Measurements from ENCODE around the gene MED7. TPM values are rescaled to one million over a fixed set of nuclear protein-coding genes. Genes with fewer than 3 reads are reported as not detected.

Gene MED7
- total and polyA plus RNA-seq, 9 of the 15 experiments (the other 6 are each of a cell fraction or from before 2014, with no cell fraction given) = 4.5 to 38.7 (median 12.2) TPM

DNA sequence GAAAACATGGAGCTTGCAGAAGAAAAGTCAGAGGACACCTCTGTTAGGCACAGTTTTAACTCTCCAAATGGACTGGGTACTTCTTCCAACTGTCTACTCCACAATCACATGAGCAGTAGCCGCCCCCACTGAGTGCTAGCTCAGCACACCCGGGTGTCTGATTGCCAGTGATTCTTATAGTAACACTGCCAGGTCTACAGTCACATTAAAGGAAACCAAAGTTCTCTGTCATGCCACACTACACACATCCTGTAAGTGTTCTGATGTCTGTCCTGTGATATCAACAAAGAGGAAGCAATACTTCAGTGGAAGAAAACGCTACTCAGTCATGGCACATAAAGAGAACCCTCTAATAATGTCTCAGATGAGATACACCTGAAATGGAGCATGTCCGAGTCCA, 33.7 kb downstream of the MED7 start, which contains the start of gene HAVCR2 (continued):
- no peak for TF ChIP-seq ZNF239 (CRISPR knock-in tag; IDR thresholded peaks at IDR 0.05)

DNA sequence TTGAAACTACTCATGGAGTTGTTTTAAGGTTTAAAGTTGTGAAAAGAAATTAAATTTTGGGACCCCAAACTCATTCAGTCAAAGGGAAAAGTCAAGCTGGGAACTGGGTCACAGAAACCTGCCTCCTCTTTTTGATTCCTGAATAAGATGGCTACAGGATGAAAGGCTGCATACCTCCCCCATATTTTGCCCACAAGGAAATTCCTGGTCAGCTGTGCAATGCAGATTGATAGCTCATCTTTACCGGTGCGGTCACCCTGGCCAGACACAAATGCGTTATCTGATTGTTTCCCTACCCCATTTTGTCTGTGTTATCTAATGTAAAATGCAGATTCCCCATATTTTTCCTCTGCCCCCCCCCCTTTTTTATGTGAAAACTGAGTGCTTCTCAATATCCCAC, 35.2 kb downstream of the MED7 start:
- no peak overlapping the region for H3K27ac ChIP-seq (ENCODE audit: extremely low read depth, low read depth, low read length)
- ATAC-seq (no peak), DNase-seq (ENCODE audit: extremely low read depth in 1 of 4, low spot score in 3 of 4) (no peak), FAIRE-seq (no peak)
- no TSS peak for BruUV-seq (replicated peaks)
- CTCF ChIA-PET (ENCODE audit: low intra/inter-chr PET ratio) = no interaction called here
- H3K4me1 ChIP-seq (replicated peaks in 1 of 2; ENCODE audit: control insufficient read depth in 2 of 2, insufficient read depth in 2 of 2, low read length in 2 of 2) = no peaks in the 10 kb centered on the region
- H3K9me1 ChIP-seq (ENCODE audit: control insufficient read depth, insufficient read depth, low read length) = no peaks in the 10 kb centered on the region
- peaks cover 6 to 11% of the 10 kb centered on the region in 2 experiments; a peak in 2 of 5 replicates for H3K27me3 ChIP-seq (ENCODE audit: control insufficient read depth in 2 of 2, insufficient read depth in 2 of 2, low read length in 2 of 2)
- TF ChIP-seq CREM (IDR thresholded peaks at IDR 0.05; ENCODE audit: low read depth) (no peak), TGIF2 (CRISPR knock-in tag; IDR thresholded peaks at IDR 0.05) (no peak), HSF4 (CRISPR knock-in tag; IDR thresholded peaks at IDR 0.05; ENCODE audit: borderline replicate concordance) (no peak), RBFOX2 (IDR thresholded peaks at IDR 0.05; ENCODE audit: low read depth, low read length) (no peak), BCL6 (CRISPR knock-in tag; IDR thresholded peaks at IDR 0.05) (no peak), CBFA2T3 (IDR thresholded peaks at IDR 0.05) (no peak), ZNF695 (CRISPR knock-in tag; IDR thresholded peaks at IDR 0.05) (no peak), RBBP5 (IDR thresholded peaks at IDR 0.05; ENCODE audit: borderline replicate concordance, insufficient read depth, low read length, poor library complexity, severe bottlenecking) (no peak), ZNF354B (CRISPR knock-in tag; IDR thresholded peaks at IDR 0.05) (no peak), KDM2B (CRISPR knock-in tag; IDR thresholded peaks at IDR 0.05) (no peak), MECOM (CRISPR knock-in tag; IDR thresholded peaks at IDR 0.05) (no peak), HNRNPUL1 (IDR thresholded peaks at IDR 0.05; ENCODE audit: low read length) (no peak), KHSRP (IDR thresholded peaks at IDR 0.05) (no peak)
- TF ChIP-seq, protein P1, sequence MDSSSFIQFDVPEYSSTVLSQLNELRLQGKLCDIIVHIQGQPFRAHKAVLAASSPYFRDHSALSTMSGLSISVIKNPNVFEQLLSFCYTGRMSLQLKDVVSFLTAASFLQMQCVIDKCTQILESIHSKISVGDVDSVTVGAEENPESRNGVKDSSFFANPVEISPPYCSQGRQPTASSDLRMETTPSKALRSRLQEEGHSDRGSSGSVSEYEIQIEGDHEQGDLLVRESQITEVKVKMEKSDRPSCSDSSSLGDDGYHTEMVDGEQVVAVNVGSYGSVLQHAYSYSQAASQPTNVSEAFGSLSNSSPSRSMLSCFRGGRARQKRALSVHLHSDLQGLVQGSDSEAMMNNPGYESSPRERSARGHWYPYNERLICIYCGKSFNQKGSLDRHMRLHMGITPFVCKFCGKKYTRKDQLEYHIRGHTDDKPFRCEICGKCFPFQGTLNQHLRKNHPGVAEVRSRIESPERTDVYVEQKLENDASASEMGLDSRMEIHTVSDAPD (CRISPR knock-in tag; IDR thresholded peaks at IDR 0.05) = no peak
- TF ChIP-seq, protein P2, sequence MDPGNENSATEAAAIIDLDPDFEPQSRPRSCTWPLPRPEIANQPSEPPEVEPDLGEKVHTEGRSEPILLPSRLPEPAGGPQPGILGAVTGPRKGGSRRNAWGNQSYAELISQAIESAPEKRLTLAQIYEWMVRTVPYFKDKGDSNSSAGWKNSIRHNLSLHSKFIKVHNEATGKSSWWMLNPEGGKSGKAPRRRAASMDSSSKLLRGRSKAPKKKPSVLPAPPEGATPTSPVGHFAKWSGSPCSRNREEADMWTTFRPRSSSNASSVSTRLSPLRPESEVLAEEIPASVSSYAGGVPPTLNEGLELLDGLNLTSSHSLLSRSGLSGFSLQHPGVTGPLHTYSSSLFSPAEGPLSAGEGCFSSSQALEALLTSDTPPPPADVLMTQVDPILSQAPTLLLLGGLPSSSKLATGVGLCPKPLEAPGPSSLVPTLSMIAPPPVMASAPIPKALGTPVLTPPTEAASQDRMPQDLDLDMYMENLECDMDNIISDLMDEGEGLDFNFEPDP (CRISPR knock-in tag; IDR thresholded peaks at IDR 0.05) = no peak
- in situ Hi-C loops (cut with MboI) (no loop called here), intact Hi-C loops (cut with micrococcal nuclease) (no loop called here)
- no peak overlapping the region for H3K4me2 ChIP-seq (ENCODE audit: insufficient read depth, low read length)
- no peaks in the 10 kb centered on the region for H4K20me1 ChIP-seq (replicated peaks; ENCODE audit: control insufficient read depth, insufficient read depth, low read length)
- no peak overlapping the region for H3K4me3 ChIP-seq
- POLR2A ChIA-PET = no interaction called here
- no peak overlapping the region for H3K9ac ChIP-seq (ENCODE audit: insufficient read depth in 1 of 2, low read depth in 2 of 2, low read length in 2 of 2)
- H3K9me3 ChIP-seq (replicated peaks; ENCODE audit: control insufficient read depth, insufficient read depth, low read depth, low read length) = no peaks in the 10 kb centered on the region
- no peaks in the 10 kb centered on the region for H3K36me3 ChIP-seq (ENCODE audit: control insufficient read depth, insufficient read depth, low read length)
- 2% methylated on average over 3 of the region's 3 CpGs for WGBS (ENCODE audit: insufficient coverage, low coverage, missing lambda C conversion rate)
- no peaks in the 10 kb centered on the region for H3K79me2 ChIP-seq (ENCODE audit: control insufficient read depth, insufficient read depth, low read length)
- H2AFZ ChIP-seq (ENCODE audit: low read depth, low read length) = no peak overlapping the region
